Measurements from ENCODE around the gene TGFBR2.

TGFBR2 gene

GRCh38 chr3:30695302-30696061 lies 89.1 kb downstream of the TGFBR2 start:
- DNase-seq, result no peak

GRCh38 chr3:30696403-30696819 lies 90.0 kb downstream of the TGFBR2 start:
- DNase-seq, result no peak

DNA sequence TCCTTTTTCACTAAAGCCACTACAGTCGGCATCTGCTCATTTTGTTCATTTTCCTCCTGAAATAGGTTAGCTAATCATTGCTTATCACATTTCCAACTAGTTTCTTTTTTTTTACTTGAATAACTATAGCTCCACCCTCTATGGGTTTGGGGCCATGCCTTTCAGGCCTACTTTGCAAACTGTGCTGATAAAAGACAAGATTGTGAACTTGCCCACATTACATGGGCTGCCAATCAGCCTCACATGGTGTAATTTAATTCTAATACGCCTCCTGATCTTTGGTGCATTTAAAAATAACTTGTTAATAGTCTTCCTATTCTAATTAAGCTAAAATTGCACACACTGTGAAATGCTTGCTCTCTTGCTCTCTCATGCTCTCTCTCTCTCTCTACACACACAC lies 90.5 kb downstream of the TGFBR2 start:
- no peak for DNase-seq

- DNase-seq, result no peak
These were observed 92.1 kb downstream of the TGFBR2 start for GRCh38 chr3:30698549-30698948.

GRCh38 chr3:30699927-30700326 lies 93.5 kb downstream of the TGFBR2 start:
- no peak for DNase-seq

DNA sequence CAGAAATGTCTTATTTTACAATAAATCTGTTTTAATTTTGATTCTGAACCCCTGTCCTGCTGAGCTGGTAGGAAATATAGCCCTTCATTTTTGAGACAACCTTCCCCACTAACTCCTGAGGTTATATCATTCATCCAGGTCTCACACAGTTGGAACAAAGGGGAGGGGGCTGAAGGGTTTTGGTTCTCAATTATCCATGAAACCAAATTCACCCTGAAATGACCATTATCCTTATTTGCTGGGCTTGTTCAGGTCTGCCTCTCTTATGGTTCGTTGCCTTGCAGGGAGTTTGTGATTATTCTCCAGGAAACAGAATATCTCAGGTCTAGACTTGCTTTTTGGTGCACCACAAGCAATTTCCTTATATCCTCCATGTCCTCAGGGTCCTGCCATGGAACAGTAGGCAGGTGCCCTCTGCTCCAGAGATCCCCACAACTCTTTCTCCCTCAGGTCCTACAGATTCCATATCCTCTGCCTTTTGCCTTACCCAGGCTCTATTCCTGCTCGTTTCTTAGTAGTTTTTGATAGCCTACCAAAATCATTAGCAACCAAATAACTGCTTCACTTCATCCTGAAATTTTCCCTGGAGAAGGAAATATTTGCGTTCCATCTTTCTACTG lies 94.4 kb downstream of the TGFBR2 start:
- DNase-seq, result no peak

DNA sequence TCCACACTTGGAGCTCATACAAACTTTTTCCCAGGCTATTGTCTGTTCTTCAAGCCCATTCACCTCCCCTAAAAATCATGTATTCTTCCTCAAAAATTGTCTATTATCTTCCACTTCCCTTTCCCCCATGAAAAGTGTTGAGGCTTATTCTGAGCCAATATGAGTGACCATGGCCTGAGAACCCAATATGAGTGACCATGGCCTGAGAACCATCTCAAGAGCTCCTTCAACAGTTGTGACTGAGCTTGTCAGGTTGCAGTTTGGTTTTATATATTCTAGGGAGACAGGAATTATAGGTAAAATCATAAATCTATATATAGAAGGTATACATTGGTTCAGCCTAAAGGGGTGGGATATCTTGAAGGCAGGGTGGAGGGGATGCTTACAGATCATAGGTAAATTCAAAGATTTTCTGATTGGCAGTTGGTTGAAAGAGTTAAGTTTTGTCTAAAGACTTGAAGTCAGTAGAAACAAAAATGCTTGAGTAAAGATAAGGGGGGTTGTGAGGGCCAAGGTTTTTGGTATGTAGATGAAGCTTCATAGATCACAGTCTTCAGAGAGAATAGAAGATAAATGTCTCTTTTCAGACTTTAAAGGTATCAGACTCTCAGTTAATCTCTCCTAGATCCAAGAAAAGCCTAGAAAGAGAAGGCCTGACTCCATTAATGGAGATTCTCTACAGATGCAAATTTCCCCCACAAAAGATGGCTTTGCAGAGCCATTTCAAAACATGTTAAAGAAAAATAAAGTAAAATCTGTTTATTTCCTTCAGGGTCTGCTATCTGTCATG lies 95.8 kb downstream of the TGFBR2 start:
- DNase-seq, result no peak

DNA sequence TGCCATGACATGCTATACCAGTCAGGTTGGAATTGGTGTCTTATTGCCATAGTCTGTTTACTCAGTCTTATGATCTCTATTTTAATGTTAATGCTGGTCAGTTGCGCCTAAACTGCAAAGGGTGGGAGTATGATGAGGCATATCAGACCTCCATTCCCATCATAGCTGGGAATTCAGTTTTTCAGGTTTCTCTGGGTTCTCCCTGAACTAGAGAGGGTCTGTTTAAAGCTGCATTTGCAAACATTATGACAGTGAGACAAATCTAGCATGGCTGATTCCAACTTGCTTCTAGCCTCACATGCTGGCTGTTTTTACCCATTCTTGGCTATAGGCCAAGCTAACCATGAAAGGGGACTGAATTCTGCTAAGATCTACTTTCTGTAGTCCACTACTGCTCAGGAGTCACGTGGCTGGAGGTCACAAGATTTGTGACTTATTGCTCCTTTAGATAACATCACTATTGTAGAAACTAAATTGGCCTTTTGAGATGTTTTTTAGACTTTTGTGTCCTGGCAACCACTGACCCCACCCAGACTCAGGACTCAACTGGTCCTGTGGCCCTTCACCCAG lies 96.5 kb downstream of the TGFBR2 start:
- no peak for DNase-seq

GRCh38 chr3:30704931-30705890 lies 98.8 kb downstream of the TGFBR2 start:
- no peak for DNase-seq

- DNase-seq, result no peak
These were observed 101.4 kb downstream of the TGFBR2 start for GRCh38 chr3:30707825-30708224.

DNA sequence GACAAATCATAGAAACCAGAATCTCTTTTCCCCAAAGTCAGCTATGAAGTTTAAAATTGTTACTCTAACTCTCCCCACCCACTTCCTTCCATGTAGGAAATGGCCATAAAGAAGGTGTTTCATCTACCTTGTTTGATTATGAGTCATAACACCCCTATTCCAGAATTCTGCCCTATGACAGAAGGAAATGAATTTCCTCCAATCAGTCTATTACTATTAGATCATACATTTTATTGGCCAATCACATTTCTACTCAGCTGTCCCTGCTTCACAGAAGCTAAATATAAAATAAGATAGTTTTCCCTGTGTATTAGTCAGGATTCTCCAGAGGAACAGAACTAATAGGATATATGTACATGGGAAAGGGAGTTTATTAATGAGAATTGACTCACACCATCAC lies 102.1 kb downstream of the TGFBR2 start:
- DNase-seq, result no peak

- no peak for DNase-seq
These were observed 103.6 kb downstream of the TGFBR2 start for GRCh38 chr3:30710017-30710416.

DNA sequence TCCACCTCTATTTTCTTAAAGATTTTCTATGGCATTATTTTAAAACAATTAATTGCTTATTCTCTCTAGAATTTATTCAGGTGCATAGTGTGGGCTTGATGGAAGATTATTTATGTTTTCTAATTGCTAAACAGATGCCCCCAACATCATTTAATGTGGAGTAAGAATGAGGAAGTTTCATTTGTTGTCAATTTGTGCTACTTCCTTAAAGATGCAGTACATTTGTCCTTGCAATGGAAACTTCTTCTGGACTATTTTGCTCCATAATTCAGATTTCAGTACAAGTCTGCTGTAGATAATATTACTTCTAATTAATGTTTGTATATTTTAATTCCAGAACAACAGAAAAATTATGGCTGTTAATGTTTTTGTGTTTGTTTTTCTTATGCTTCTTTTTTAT lies 104.8 kb downstream of the TGFBR2 start:
- no peak for DNase-seq

DNA sequence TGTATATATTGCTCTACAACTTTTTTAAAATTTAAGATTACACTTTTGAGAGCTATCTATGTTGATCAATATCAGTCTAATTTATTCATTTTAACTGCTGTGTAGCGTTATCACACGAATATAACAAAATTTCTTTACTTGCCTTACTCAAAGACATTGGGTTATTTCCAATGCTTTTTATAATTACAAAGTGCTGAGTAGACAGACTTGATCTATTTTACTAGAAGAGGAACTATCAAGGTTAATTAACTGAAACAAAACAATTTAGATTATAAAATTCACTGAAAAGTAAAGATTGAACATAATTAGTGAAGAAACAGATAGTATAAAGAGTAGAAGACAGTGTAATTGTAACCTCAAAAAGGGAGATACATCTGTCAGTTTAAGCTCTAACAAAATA lies 105.5 kb downstream of the TGFBR2 start:
- DNase-seq, result no peak

DNA sequence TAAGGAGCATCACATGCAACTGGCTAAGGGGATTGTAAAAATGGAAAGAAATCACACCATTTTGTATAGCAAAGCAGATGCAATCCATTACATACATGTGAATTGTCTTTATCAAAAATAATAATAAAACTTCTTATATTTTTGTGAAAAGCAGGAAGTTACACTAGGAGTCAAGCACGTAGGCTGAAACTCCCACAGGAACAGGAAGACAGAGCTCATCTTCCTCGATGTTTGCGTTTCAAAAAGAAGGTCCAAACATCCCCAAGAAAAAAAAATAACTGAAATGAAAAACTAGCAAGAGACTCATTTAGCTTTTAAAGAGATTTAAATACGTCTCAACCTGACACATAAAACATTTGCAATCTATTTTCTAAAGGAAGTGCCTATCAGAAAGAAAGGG lies 106.6 kb downstream of the TGFBR2 start:
- no peak for DNase-seq

DNA sequence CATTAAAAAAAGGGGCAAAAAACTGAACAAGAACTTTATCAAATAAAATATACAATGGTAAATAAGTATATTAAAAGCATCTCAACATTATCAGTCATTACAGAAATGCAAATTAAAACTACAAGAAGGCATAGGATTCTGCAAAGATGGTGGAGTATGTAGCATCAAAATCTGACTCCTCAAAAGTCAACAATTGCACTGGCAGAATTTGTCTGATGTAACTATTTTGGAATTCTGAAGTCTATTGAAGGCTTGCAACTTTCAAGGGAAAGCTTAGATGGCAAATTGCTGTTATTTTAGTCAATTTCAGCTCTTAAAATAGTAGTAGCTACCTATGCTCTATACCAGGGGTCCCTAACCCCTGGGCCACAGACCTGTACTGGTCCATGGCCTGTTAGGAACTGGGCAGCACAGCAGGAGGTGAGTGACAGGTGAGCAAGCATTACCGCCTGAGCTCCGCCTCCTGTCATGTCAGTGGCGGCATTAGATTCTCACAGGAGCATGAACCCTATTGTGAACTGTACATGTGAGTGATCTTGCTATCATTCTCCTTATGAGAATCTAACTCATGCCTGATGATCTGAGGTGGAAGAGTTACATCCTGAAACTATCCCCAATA lies 107.6 kb downstream of the TGFBR2 start:
- DNase-seq, result no peak

DNA sequence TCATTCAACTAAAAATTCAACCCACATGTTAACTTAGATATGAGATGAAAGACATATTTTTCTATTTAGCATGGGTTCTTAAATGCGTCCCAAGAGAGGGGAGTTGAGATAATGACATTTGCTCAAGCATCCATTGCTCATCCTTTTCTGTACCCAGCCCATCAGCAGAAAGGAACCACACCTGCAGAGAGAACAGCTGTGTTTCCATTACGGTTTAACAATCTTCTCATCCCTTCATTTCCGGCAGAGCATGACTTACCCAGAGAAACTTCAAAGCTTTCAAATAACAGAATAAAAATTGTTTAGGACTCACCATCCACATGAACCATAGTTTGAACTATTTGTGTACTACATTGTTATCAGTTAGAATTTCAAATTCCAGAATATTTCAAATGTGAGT lies 113.1 kb downstream of the TGFBR2 start:
- no peak for DNase-seq

DNA sequence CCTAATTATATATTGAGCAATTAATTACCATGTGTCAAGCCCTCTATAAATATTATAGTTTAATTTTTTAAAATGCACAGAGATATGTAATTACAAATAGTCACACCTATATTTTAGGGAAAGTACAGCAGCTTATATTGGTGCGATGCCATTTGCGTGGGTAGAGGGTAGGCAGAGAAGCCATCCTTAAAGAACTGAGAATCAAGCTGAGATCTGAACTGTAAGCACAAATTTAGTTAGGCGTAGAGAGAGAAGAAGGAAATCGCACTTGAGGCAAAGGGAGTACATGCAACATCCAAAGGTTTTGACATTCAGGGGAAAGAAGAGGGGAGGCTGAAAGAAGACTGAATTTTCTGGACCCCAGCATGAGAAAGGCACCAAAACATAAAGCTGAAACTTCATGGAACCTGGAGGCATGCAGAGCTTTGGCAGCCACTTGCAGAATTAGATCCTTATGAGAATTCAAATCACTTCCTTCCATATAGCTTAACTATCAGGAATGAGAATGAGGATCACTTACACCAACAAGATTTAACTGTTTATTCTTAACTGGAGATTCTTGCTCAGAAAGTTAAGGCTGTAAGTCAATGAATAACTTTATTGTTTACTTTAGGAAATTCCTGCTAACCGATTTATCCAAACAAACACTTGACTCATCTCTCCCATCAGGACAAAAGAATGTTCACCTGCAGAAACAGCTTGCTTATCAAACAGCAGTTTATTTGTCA lies 114.3 kb downstream of the TGFBR2 start:
- no peak for DNase-seq

DNA sequence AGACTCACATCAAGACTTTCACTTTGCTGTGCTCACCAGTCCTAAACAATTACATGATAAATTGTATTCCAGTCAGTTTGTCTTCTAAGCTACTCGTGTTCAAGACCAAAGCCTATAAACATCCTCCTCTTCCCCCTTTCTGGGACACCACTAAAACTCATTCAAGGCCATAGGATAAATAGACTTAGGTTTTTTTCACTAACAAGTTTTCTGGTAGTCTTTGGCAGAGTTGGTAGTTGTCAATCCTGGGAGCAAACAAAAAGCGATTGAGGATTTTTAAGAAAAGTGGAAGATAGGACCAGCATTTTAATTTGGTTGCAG lies 114.9 kb downstream of the TGFBR2 start:
- DNase-seq, result no peak

- no peak for DNase-seq
These were observed 116.8 kb downstream of the TGFBR2 start for GRCh38 chr3:30723211-30723610.

DNA sequence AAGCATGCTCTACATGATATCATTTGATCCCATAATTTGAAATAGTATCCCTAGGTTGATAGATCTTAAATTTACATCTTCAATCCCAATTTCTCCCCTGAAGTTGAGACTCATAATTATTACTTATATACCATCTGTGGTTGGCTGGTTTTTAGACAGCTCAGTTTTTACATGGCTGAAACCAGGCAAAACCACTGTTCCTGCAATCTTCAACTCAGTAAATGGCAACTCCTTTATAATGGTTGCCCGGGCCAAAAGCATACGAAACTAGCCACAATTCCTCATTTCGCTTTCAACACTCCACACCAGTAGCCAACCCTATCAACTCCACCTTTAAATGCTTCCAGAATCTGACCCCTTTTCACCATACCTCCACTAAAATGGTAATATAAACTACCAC lies 118.5 kb downstream of the TGFBR2 start:
- DNase-seq, result no peak

All from NCI-H2171 treated with DMSO at 0.1 percent for 48 hours (cell line).